ENCODE results near the gene ZNF729.
"Not testable (repeated sequence)": the region's sequence is repeated elsewhere in the genome, so short reads cannot be mapped to it uniquely, and the experiment has no call there.

Gene ZNF729

GRCh38 chr19:22286151-22286810 lies at the start of gene ZNF729:
Gene ZNF729 (plus strand): TSS chr19:22286441. CDS start chr19:22286526, 85 bp downstream.
- no peak for DNase-seq

- no peak for DNase-seq
These were observed 29.4 kb upstream of the ZNF729 start for GRCh38 chr19:22256856-22257255.

- DNase-seq = no peak
These were observed 28.9 kb upstream of the ZNF729 start for GRCh38 chr19:22257381-22257780.

- DNase-seq = no peak
These were observed 28.3 kb upstream of the ZNF729 start for GRCh38 chr19:22257916-22258315.

GRCh38 chr19:22260499-22260898 lies 25.7 kb upstream of the ZNF729 start:
- no peak for DNase-seq

GRCh38 chr19:22261596-22261995 lies 24.6 kb upstream of the ZNF729 start:
- DNase-seq = no peak

- DNase-seq = no peak
These were observed 23.1 kb upstream of the ZNF729 start for GRCh38 chr19:22263121-22263520.

- DNase-seq = not testable (repeated sequence)
These were observed 35.3 kb downstream of the ZNF729 start for GRCh38 chr19:22321554-22321953.

GRCh38 chr19:22326219-22326618 lies 40.0 kb downstream of the ZNF729 start:
- no peak for DNase-seq

GRCh38 chr19:22327321-22327720 lies 41.1 kb downstream of the ZNF729 start:
- no peak for DNase-seq

- DNase-seq = no peak
These were observed 45.3 kb downstream of the ZNF729 start for GRCh38 chr19:22331521-22331920.

- no peak for DNase-seq
These were observed 46.7 kb downstream of the ZNF729 start for GRCh38 chr19:22332924-22333323.

GRCh38 chr19:22335716-22336115 lies 49.5 kb downstream of the ZNF729 start:
- DNase-seq = no peak

GRCh38 chr19:22354665-22355064 lies 68.4 kb downstream of the ZNF729 start:
- no peak for DNase-seq

All from NCI-H524 treated with DMSO at 0.1 percent for 48 hours (cell line).